GM12878 (cell line): Measurements from ENCODE around the gene ZCWPW2. TPM values are rescaled to one million over a fixed set of nuclear protein-coding genes. Genes with fewer than 3 reads are reported as not detected.

Source experiments
- ATAC-seq: fragments of 200-7000 bp; cut with Tn5 transposase; 3 replicates; pipeline ENCODE4 v1.9.1; 2020; ENCODE audit warnings: mild to moderate bottlenecking, moderate library complexity
- Bru-seq: library from RNA; stranded (reverse); fragments of 400-500 nt; gene quantifications from one replicate; lab custom pipeline; 2021; lab: Mats Ljungman, UMichigan
- BruChase-seq, 2 experiments: library from RNA; stranded (reverse); fragments of 400-500 nt; gene quantifications; one replicate each; lab custom pipeline; 2021; lab: Mats Ljungman, UMichigan
- BruUV-seq: library from RNA; stranded (reverse); fragments of 400-500 nt; replicated peaks from 2 replicates; lab custom pipeline; 2021; lab: Mats Ljungman, UMichigan
- CTCF ChIA-PET: fragments of 300-600 bp; sonication (Branson Sonifier 250); formaldehyde crosslinking; extraction: SDS; loops from one replicate; lab custom pipeline; 2021; ENCODE audit warnings: inconsistent platforms; lab: Yijun Ruan, JAX
- POLR2A ChIA-PET: fragments of 350-600 bp; formaldehyde crosslinking; extraction: SDS; loops from one replicate; lab custom pipeline; 2021; ENCODE audit warnings: inconsistent platforms; lab: Charles Lee
- RAD21 ChIA-PET: fragments of 300-600 bp; sonication (Branson Sonifier 250); formaldehyde crosslinking; loops from one replicate; lab custom pipeline; 2023; ENCODE audit warnings: antibody characterized with exemption; ENCODE audit not compliant: unreplicated experiment; lab: Charles Lee
- SMC1A ChIA-PET: fragments of 300-600 bp; sonication (Branson Sonifier 250); formaldehyde crosslinking; loops from one replicate; lab custom pipeline; 2023; ENCODE audit not compliant: unreplicated experiment, uncharacterized antibody; lab: Charles Lee
- DNase-seq: peaks from one replicate; pipeline ENCODE4 v3.0.0-alpha.2; 2011; ENCODE audit warnings: low read depth, low spot score
- FAIRE-seq: peaks from 3 replicates; lab custom pipeline; 2011; peaks lifted over from hg19 to GRCh38; lab: Jason Lieb, UNC
- H2AFZ ChIP-seq: 2 replicates; pipeline ENCODE4 v1.6.0; 2011; ENCODE audit warnings: low read depth, low read length, control low read depth; ENCODE audit not compliant: control insufficient read depth
- H3K27ac ChIP-seq: 2 replicates; pipeline ENCODE4 v1.5.1; 2011; ENCODE audit warnings: control low read depth; ENCODE audit not compliant: control insufficient read depth, insufficient read depth
- H3K27me3 ChIP-seq, 2 experiments: replicated peaks in 1 of 2; 2 replicates each; pipeline versions ENCODE4 v1.6.0 to v1.6.1; 2011; ENCODE audit warnings: low read length in 1 of 2; ENCODE audit not compliant: control insufficient read depth in 2 of 2, insufficient read depth in 2 of 2
- H3K36me3 ChIP-seq, 2 experiments: 2 replicates each; pipeline ENCODE4 v1.5.1; 2011; ENCODE audit warnings: low read length in 1 of 2; ENCODE audit not compliant: control insufficient read depth in 2 of 2, insufficient read depth in 2 of 2
- H3K4me1 ChIP-seq: 2 replicates; pipeline ENCODE4 v1.6.1; 2011; ENCODE audit warnings: mild to moderate bottlenecking, low read length, moderate library complexity, mixed read lengths; ENCODE audit not compliant: control insufficient read depth, insufficient read depth
- H3K4me2 ChIP-seq: 2 replicates; pipeline ENCODE4 v1.6.0; 2011; ENCODE audit warnings: control low read depth; ENCODE audit not compliant: control insufficient read depth, insufficient read depth
- H3K4me3 ChIP-seq: fragments of 200-600 bp; sonication (generic); 2 replicates; pipeline ENCODE4 v1.5.1; 2016
- H3K79me2 ChIP-seq: 2 replicates; pipeline ENCODE4 v1.6.0; 2011; ENCODE audit warnings: low read length; ENCODE audit not compliant: control insufficient read depth, insufficient read depth
- H3K9ac ChIP-seq: 2 replicates; pipeline ENCODE4 v1.8.0; 2011; ENCODE audit warnings: low read length, control low read depth, mixed read lengths; ENCODE audit not compliant: control insufficient read depth, insufficient read depth
- H3K9me3 ChIP-seq: replicated peaks from 3 replicates; pipeline ENCODE4 v1.5.1; 2011; ENCODE audit warnings: mild to moderate bottlenecking, low read length; ENCODE audit not compliant: control insufficient read depth, insufficient read depth
- H4K20me1 ChIP-seq: 2 replicates; pipeline ENCODE4 v1.6.0; 2011; ENCODE audit not compliant: control insufficient read depth, insufficient read depth
- CHD2 ChIP-seq: IDR thresholded peaks from 2 replicates; pipeline ENCODE4 v1.6.1; 2011; ENCODE audit warnings: low read depth, low read length, improper control_type of control experiment, borderline replicate concordance
- DPF2 ChIP-seq: fragments of 450-650 bp; IDR thresholded peaks from 2 replicates; pipeline ENCODE4 v1.6.1; 2017; ENCODE audit warnings: mild to moderate bottlenecking
- ETV6 ChIP-seq, 2 experiments: fragments of 450-650 bp in 1 of 2; IDR thresholded peaks in 1 of 2; conservative IDR thresholded peaks in 1 of 2; 2 replicates each; pipeline ENCODE4 v1.6.1; 2014; ENCODE audit warnings: antibody characterized with exemption in 1 of 2, borderline replicate concordance in 1 of 2, low read depth in 1 of 2, mild to moderate bottlenecking in 1 of 2, moderate library complexity in 1 of 2
- FOXK2 ChIP-seq: fragments of 450-650 bp; IDR thresholded peaks from 2 replicates; pipeline ENCODE4 v1.6.1; 2017; ENCODE audit warnings: mild to moderate bottlenecking, moderate library complexity
- MXI1 ChIP-seq: fragments of 150-350 bp; IDR thresholded peaks from 2 replicates; pipeline ENCODE4 v1.6.1; 2011; ENCODE audit warnings: low read depth, mild to moderate bottlenecking, inconsistent platforms, low read length, improper control_type of control experiment
- NR2C1 ChIP-seq: fragments of 450-650 bp; IDR thresholded peaks from 2 replicates; pipeline ENCODE4 v1.6.1; 2017; ENCODE audit warnings: antibody characterized with exemption, mild to moderate bottlenecking, moderate library complexity
- NR2F1 ChIP-seq: fragments of 450-650 bp; conservative IDR thresholded peaks from 2 replicates; pipeline ENCODE4 v1.6.1; 2017; ENCODE audit warnings: mild to moderate bottlenecking
- PML ChIP-seq: IDR thresholded peaks from 2 replicates; pipeline ENCODE4 v1.6.1; 2012; ENCODE audit warnings: low read length, inconsistent platforms
- POU2F2 ChIP-seq: IDR thresholded peaks from 3 replicates; pipeline ENCODE4 v1.6.1; 2011; ENCODE audit warnings: low read depth, mild to moderate bottlenecking, low read length, borderline replicate concordance
- RELA ChIP-seq: fragments of 450-650 bp; IDR thresholded peaks from 2 replicates; pipeline ENCODE4 v1.8.0; 2014; ENCODE audit warnings: borderline replicate concordance; ENCODE audit not compliant: partially characterized antibody
- RELB ChIP-seq: fragments of 450-650 bp; IDR thresholded peaks from 2 replicates; pipeline ENCODE4 v1.6.1; 2017; ENCODE audit warnings: low read depth, mild to moderate bottlenecking, moderate library complexity
- SMAD1 ChIP-seq: fragments of 450-650 bp; IDR thresholded peaks from 2 replicates; pipeline ENCODE4 v1.6.1; 2018; ENCODE audit warnings: mild to moderate bottlenecking, low read depth; ENCODE audit not compliant: partially characterized antibody
- SMC3 ChIP-seq: IDR thresholded peaks from 2 replicates; pipeline ENCODE4 v1.6.1; 2011; ENCODE audit warnings: low read length, improper control_type of control experiment, borderline replicate concordance
- SREBF1 ChIP-seq: IDR thresholded peaks from 2 replicates; pipeline ENCODE4 v1.6.1; 2012; ENCODE audit warnings: mild to moderate bottlenecking, low read length
- SRF ChIP-seq, 2 experiments: IDR thresholded peaks; 2 replicates each; pipeline ENCODE4 v1.6.1; 2011; ENCODE audit warnings: low read depth in 2 of 2, low read length in 2 of 2, mild to moderate bottlenecking in 1 of 2, moderate library complexity in 1 of 2
- STAT3 ChIP-seq: IDR thresholded peaks from 2 replicates; pipeline ENCODE4 v1.6.1; 2011; ENCODE audit warnings: low read depth, low read length, improper control_type of control experiment
- WGBS: methylation state at CpG from one replicate; pipeline ENCODE4 v1.1.6; 2016; ENCODE audit warnings: low lambda C conversion rate; ENCODE audit not compliant: insufficient replicate concordance, insufficient coverage; ENCODE audit errors: missing lambda C conversion rate; 5-methylcytosine and 5-hydroxymethylcytosine counted together
- in situ Hi-C: fragments of 300-500 bp; cut with MboI; formaldehyde crosslinking; loops from 9 replicates; pipeline ENCODE4 v1.14.3; 2018; ENCODE audit warnings: mixed read lengths
- intact Hi-C: fragments of 100-400 bp; cut with micrococcal nuclease; formaldehyde crosslinking; loops from one replicate; pipeline ENCODE4 v1.14.2; 2022; ENCODE audit not compliant: unreplicated experiment
- long read RNA-seq, 2 experiments: library from polyadenylated mRNA; unstranded; transcript quantifications; one replicate each; pipeline ENCODE4 v2.0.0, GENCODE V29; 2019 to 2020
- polyA minus RNA-seq, 3 experiments: library from RNA; depleted of rRNA, polyadenylated mRNA; stranded (reverse); fragments of >200 nt; gene quantifications; 2 replicates each; pipeline ENCODE4 v1.2.3, GENCODE V29; 2011
- polyA plus RNA-seq, 11 experiments: library from polyadenylated mRNA; depleted of rRNA in 4 of 11; unstranded in 6 of 11; stranded (reverse) in 5 of 11; fragments of >200 nt; fragmentation: Nextera tagmentation in 4 of 11; fragmentation: Illumina TruSeq in 1 of 11; extraction: Ambion mirVana in 4 of 11; extraction: Trizol in 1 of 11; gene quantifications; 1 replicate in 1 of 11; 2 replicates in 10 of 11; pipeline versions ENCODE4 v1.2.1 to v1.2.3, GENCODE V29; 2011 to 2016; ENCODE audit warnings: inconsistent platforms in 2 of 11, missing spikeins in 2 of 11, low read depth in 1 of 11
- total RNA-seq, 4 experiments: library from RNA; depleted of rRNA in 3 of 4; stranded (reverse); fragments of >200 nt in 3 of 4; fragmentation: Illumina TruSeq in 1 of 4; extraction: Trizol in 1 of 4; gene quantifications; 2 replicates each; pipeline versions ENCODE4 v1.2.1 to v1.2.3, GENCODE V29; 2013 to 2021

Gene ZCWPW2, protein sequence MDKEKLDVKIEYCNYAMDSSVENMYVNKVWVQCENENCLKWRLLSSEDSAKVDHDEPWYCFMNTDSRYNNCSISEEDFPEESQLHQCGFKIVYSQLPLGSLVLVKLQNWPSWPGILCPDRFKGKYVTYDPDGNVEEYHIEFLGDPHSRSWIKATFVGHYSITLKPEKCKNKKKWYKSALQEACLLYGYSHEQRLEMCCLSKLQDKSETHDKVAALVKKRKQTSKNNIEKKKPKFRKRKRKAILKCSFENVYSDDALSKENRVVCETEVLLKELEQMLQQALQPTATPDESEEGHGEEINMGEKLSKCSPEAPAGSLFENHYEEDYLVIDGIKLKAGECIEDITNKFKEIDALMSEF
- total RNA-seq (2013; cell fraction: nucleolus; rRNA removed), result 0.32 and 0.38 TPM in 2 replicates
- total RNA-seq (2014; rRNA removed) (not detected in 2 replicates), total RNA-seq (2014; rRNA removed; fragmentation: Illumina TruSeq; extraction: Trizol) (0.09 and 0.18 TPM in 2 replicates), total RNA-seq (2021) (not detected in 2 replicates), polyA plus RNA-seq (2011; rRNA removed) (0.14 and 0.23 TPM in 2 replicates), polyA plus RNA-seq (2014; fragmentation: Illumina TruSeq; extraction: Trizol) (0.22 TPM in 1 of 2 replicates, not detected in the other), polyA plus RNA-seq (2014; fragmentation: Nextera tagmentation; extraction: Ambion mirVana) (under 1 TPM; 0.31 to 0.37 TPM), polyA plus RNA-seq (2014; rRNA removed) (not detected in 2 replicates), polyA plus RNA-seq (2016; fragmentation: Nextera tagmentation; extraction: Ambion mirVana) (under 1 TPM; 0.09 to 0.38 TPM), polyA minus RNA-seq (2011; rRNA and poly(A)+ RNA removed) (not detected in 2 replicates), Bru-seq, nascent RNA (percentile 47 among the genes with signal in this experiment), BruChase-seq, experiment 1, labeled RNA remaining after a 6-hour chase (percentile 40 among the genes with signal in this experiment), BruChase-seq, experiment 2, labeled RNA remaining after a 2-hour chase (percentile 53 among the genes with signal in this experiment)
- polyA plus RNA-seq (2011; ENCODE audit: low read depth), result 0.28 TPM
- 0.06 TPM in 1 of 2 replicates, not detected in the other for polyA plus RNA-seq (2011; cell fraction: cytosol; rRNA removed)
- polyA plus RNA-seq (2011; cell fraction: nucleus; rRNA removed), result not detected in 2 replicates
- 0.27 and 0.31 TPM in 2 replicates for polyA plus RNA-seq (2012)
- not detected in 2 replicates for polyA minus RNA-seq (2011; cell fraction: cytosol; rRNA and poly(A)+ RNA removed)
- 0.24 and 0.38 TPM in 2 replicates for polyA minus RNA-seq (2011; cell fraction: nucleus; rRNA and poly(A)+ RNA removed)
- long read RNA-seq, experiment 1, result 0 reads
- long read RNA-seq, experiment 2, partial matches to known transcripts, result 0 of 2 reads
- long read RNA-seq, experiment 2, other reads (novel, unspliced or antisense), result 2 of 2 reads

GRCh38 chr3:28348629-28349468, at the start of gene ZCWPW2, which contains the start of gene AZI2:
TSS of gene ZCWPW2 (plus strand) at chr3:28348721. CDS start at chr3:28413069, 64,348 bp downstream.
TSS of gene AZI2 (minus strand) at chr3:28348824. CDS start at chr3:28340617, 8,207 bp downstream.
- H3K27me3 ChIP-seq, result no peaks in the 10 kb centered on the region
- CTCF ChIA-PET, result interaction anchor here (0.9 to 2.0 kb wide), 6 partner anchors 9 to 637 kb away, joined by 3 to 18 read pairs (median 8); no protein-coding TSS in a partner anchor
- H3K27ac ChIP-seq, result peak within 1 kb of the TSS; percentile 97
- intact Hi-C loops, result loop anchor here (10.0 kb wide), 1 partner anchor 864 kb away; the partner anchor contains the start of gene SLC4A7
- RAD21 ChIA-PET, result interaction anchor here (0.6 to 1.7 kb wide), 8 partner anchors 8 to 637 kb away, joined by 3 to 8 read pairs (median 4); partner anchors contain the start of gene EOMES
- WGBS, result under 1% methylated on average over 54 of the region's 83 CpGs
- FAIRE-seq (peak; percentile 86), ATAC-seq (peak; percentile 92), DNase-seq (peak; percentile 74)
- H3K4me2 ChIP-seq, result peak within 1 kb of the TSS; percentile 94
- no peaks in the 10 kb centered on the region for H4K20me1 ChIP-seq
- no peaks in the 10 kb centered on the region for H3K9me3 ChIP-seq
- peak within 1 kb of the TSS; percentile 98 for H3K9ac ChIP-seq
- SMC1A ChIA-PET, result interaction anchor here (1.1 to 2.4 kb wide), 7 partner anchors 8 to 864 kb away, joined by 3 to 7 read pairs (median 3); partner anchors contain the start of gene SLC4A7
- POLR2A ChIA-PET, result interaction anchor here (0.5 to 1.9 kb wide), 9 partner anchors 9 to 668 kb away, joined by 3 to 17 read pairs (median 4); no protein-coding TSS in a partner anchor
- no peaks in the 10 kb centered on the region for H3K36me3 ChIP-seq
- peaks cover 52% of the 10 kb centered on the region for H3K79me2 ChIP-seq
- in situ Hi-C loops, result loop anchor here (10.0 to 25.0 kb wide), 2 partner anchors 864 to 1212 kb away; partner anchors contain the start of gene SLC4A7
- peak within 1 kb of the TSS; percentile 87 for H2AFZ ChIP-seq
- H3K4me1 ChIP-seq, result no peaks in the 10 kb centered on the region
- H3K4me3 ChIP-seq, result peak within 1 kb of the TSS; percentile 81
- no TSS peak for BruUV-seq
- TF ChIP-seq SMAD1, result peak; percentile 61
- TF ChIP-seq ETV6 (conservative IDR thresholded peaks at IDR 0.05 in 1 of 2, IDR thresholded peaks at IDR 0.05 in 1 of 2; ENCODE audit: borderline replicate concordance in 1 of 2, low read depth in 1 of 2), result peak in 1 of 2 experiments; percentile 37; a peak in 1 of 4 replicates
- peak; percentile 78; the same call in 1 of the 2 replicates for TF ChIP-seq RELB
- TF ChIP-seq PML, result peak; percentile 80
- TF ChIP-seq FOXK2, result no peak
- no peak for TF ChIP-seq MXI1
- peak; percentile 85 for TF ChIP-seq NR2C1
- no peak for TF ChIP-seq STAT3
- no peak for TF ChIP-seq SMC3
- no peak; the same call in 1 of the 2 replicates for TF ChIP-seq SREBF1
- TF ChIP-seq NR2F1, result peak; percentile 100
- TF ChIP-seq POU2F2, result peak; percentile 32; the same call in 1 of the 3 replicates
- TF ChIP-seq DPF2, result peak; percentile 87
- TF ChIP-seq SRF (IDR thresholded peaks at IDR 0.05; ENCODE audit: low read depth in 2 of 2, low read length in 2 of 2), result 0 out of 4 replicates have a peak, but pooled peaks of 1 of the 2 experiments have one; percentile 26
- peak; percentile 54 for TF ChIP-seq RELA
- TF ChIP-seq CHD2, result peak; percentile 94
